ENCODE measurements around the gene SERINC5.
"Not testable (repeated sequence)": the region's sequence is repeated elsewhere in the genome, so short reads cannot be mapped to it uniquely, and the experiment has no call there.

The SERINC5 gene

DNA sequence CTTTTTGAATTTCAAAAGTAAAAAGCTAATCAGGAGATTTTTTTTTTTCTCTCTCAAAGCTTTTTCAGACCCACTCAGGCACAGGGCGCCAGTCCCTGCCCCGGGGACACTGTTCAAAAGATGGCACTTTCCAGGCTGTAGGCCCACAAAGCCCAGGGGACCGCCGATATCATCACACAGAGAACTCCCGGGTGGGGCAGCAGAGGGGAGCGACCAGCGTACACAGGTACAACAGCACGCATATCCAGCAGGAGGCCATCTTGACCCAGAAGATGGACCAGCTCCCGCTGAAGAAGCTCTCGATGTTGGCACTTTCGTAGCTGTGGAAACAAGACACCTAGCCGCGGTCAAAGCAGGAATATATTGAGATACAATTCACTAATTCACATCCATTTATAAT lies 112.4 kb downstream of the SERINC5 start:
- DNase-seq (ENCODE audit: extremely low read depth in 1 of 2, low read depth in 1 of 2): no peak

DNA sequence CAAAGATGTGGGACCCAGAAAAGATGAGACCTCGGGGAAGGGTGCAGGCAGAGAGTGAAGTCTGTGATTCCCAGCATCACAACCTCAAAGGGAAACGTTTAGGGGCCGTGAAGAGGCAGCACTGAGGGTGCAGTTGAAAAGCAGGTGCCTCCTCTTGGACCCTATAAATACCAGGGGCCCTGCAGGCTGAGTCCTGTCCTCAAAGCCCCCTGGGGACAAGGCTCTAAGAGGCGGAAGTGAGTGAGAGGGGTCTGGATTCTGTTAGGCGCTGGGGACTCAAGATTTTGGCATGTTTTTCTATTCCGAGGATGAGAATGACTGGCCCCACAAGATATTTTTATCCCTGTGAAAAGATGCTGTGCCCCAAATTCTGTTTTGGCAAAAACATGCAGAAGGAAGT lies 112.9 kb downstream of the SERINC5 start:
- DNase-seq (ENCODE audit: extremely low read depth in 1 of 2, low read depth in 1 of 2): no peak

DNA sequence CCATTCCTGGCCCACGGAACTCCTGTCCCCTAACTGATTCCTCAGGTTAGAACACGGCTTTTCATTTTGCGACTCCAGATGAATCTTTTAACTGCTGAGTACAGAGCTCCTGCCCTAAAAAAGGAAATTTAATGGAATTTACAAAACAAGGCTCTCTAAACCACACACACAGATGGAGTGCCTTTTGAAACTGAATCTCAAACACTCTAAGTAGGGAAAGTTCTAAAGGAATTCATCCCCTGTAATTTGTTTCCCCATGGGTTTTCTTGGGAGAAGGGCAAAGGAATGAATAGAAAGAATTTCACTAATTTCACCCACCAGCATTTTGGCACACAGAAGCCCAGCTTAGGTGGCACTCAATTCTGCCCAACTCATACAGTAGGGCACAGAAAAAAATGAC lies 114.2 kb downstream of the SERINC5 start:
- no peak for DNase-seq (ENCODE audit: extremely low read depth in 1 of 2, low read depth in 1 of 2)

DNA sequence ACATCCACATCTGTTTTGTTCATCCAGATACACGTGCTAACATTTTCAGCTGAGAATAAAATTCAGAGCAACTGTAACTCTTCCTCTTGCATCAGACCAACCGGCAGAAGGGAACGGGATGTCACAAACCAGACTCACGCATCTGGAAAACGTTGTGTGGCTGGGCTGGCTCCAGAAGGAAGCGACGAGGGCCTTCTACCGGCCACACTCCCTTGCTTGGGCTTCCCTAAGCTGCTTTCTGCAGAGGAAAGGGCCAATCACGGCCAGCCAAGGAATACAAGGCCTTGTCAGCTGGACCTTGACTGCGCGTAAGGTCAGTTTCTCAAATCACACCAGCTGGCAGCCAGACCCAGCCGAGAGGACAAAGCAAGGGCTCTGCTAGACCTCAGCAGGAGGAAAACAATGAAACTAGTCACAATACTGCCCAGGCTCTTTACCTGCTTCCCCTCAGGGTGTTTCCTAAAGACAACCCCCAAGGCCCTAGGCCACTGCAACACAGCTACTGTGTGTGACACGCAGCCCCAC lies 114.6 kb downstream of the SERINC5 start:
- no peak for DNase-seq (ENCODE audit: extremely low read depth in 1 of 2, low read depth in 1 of 2)

DNA sequence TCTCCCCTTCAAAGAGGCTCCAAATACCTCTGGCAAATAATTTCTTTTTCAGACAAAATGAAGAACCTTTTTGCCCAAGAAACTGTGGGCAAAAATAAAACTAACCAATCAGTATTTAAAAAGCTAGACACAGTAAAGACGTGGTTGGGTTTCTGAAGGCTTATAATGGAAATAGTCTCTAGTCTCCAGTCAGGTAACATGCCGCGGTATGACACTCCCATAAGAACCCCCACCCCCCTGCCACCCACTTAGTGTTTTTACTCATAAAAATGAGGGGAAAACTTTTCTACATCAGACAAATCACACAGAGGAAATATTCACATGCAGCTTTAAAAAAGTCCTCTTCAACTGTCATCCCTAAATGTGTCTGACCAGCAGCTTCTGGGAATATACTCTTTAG lies 115.4 kb downstream of the SERINC5 start:
- no peak for DNase-seq (ENCODE audit: extremely low read depth in 1 of 2, low read depth in 1 of 2)

DNA sequence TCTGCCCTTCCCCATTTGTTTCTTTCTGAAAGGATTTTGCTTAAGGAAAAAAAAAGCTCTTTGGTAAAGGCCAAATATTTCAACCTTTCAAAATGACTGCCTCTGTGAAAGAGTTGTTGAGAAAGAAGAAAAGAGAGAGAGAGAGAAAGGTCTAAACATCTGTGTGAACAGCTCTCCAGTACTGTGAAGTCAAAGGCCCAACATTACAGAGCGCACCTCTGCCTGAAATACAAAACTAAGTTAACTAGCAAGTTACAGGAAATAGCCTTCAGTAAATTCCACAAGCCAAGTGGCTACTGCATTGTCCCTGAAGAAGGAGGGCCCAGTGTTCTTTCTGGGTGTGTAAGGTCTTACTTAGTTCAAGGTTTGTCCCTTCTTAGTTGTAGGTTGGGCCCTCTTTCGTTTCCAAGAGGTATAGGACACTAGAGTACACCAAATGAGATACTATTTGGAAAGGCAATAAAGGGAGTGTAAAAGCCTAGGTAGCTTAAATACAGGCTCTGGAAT lies 116.3 kb downstream of the SERINC5 start:
- no peak for DNase-seq (ENCODE audit: extremely low read depth in 1 of 2, low read depth in 1 of 2)

DNA sequence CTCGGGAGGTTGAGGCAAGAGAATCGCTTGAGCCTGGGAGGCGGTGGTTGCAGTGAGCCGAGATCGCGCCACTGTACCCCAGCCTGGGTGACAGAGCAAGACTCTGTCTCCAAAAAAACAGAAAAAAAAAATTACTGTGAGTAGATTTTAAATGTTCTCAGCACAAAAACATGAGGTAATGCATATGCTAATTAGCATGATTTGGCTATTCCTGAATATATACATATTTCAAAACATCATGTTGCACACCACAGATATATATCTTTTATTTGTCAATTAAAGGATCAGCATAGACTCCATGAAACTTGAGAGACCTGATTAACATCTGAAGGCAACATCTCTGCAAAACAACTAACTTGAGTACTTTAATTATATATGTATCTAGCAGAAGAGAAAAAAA lies 117.4 kb downstream of the SERINC5 start:
- no peak for DNase-seq (ENCODE audit: extremely low read depth in 1 of 2, low read depth in 1 of 2)

DNA sequence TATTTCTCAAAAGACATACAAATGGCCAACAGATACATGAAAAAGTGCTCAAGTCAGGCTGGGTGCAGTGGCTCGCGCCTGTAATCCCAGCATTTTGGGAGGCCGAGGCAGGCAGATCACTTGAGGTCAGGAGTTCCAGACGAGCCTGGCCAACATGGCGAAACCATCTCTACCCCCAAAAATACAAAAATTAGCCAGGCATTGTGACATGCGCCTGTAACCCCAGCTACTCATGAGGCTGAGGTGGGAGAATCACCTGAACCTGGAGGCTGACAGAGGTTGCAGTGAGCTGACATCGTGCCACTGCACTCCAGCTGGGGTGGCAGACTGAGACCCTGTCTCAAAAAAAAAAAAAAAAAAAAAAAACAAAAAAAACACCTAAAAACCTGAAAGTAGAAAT lies 119.0 kb downstream of the SERINC5 start:
- DNase-seq (ENCODE audit: extremely low read depth in 1 of 2, low read depth in 1 of 2): not testable (repeated sequence)

DNA sequence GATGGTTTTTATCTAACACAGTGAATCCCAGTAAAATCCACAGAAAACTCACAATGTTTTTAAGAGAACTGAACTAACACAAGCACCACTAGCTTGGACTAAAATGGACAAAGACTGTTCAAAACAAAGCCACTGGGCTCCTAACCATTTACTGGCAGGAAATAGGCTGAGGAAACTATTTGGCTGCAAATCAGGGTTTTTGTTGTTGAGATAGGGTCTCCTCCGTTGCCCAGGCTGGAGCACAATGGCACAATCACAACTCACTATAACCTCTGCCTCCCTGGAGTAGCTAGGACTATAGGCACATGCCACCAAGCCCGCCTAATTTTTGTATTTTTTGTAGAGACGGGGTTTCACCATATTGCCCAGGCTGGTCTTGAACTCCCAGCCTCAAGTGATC lies 121.0 kb downstream of the SERINC5 start:
- DNase-seq (ENCODE audit: extremely low read depth in 1 of 2, low read depth in 1 of 2): no peak

DNA sequence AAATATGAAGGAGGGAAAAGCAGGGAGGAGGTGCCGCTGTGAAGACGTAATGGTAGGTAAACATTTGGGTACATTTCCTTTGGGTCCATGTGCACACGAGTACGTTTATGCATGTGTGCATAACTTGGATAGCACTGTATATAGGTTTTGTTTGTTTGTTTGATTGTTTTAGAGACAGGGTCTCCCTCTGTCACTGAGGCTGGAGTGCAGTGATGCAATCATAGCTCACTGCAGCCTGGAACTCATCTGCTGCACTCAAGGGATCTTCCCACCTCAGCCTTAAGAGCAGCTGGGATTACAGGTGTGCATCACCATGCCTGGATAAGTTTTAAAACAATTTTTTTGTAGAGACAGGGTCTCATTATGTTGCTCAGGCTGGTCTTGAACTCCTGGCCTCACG lies 126.7 kb downstream of the SERINC5 start:
- DNase-seq (ENCODE audit: extremely low read depth in 1 of 2, low read depth in 1 of 2): no peak

DNA sequence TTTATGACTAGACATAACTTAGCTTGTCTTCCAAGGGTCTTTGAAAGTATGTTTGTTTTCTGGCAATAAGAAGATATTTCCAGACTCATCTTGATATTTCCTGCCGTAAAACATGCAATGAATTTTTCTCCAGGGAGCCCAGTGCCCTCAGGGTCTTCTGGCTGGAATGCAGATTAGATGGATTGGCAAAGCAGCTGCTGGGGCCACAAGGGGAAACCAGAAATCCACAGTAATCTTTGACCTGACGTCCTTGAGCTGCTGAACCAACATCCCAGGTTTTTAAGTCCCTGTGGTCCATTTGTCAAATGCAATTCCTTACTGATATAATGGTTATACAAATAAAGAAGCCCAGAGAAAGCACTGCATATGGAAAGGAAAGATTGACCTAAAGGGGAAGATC lies 127.7 kb downstream of the SERINC5 start:
- DNase-seq (ENCODE audit: extremely low read depth in 1 of 2, low read depth in 1 of 2): no peak

DNA sequence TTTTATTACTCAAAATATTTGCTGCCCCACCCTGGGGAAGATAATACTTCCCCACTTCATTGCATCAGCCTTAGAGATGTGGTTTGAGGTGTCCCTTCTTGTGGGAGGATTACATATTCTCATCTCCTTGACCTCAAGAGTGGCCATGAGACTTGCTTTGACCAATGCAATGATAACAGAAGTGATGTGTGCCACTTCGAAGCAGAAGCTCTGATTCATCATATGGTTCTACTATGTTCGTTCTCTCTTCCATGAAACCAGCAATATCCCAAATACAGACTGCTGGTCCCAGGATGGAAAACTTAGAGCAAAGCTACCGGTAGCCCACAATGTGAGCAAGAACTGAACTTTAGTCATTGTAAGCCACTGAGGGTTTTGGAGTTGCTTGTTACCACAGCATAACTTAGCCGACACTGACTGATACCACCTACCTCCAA lies 128.7 kb downstream of the SERINC5 start:
- no peak for DNase-seq (ENCODE audit: extremely low read depth in 1 of 2, low read depth in 1 of 2)

DNA sequence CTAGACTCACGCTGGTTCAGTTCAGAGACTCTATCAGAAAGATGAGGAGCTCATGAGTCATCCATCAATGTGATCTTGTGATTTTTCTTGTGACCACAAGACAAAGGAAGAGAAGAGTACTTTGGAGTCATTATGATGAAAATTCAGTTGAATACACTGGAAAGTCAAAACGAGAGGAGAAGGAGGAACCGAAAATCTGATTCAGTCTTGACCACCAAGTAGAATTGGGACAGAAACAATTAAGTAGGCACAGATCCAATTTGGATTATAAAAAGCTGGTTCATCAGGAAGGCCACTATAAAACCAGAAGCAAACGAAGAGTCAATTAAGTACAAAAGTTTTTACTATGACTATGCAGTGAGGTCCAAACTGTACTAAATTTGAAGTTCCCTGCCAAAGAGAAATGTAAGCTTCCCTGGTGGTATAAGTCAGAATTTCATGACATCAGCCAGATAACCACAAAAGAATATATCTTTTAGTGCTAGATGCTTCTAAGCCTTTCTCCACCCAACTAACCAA lies 129.8 kb downstream of the SERINC5 start:
- no peak for DNase-seq (ENCODE audit: extremely low read depth in 1 of 2, low read depth in 1 of 2)

DNA sequence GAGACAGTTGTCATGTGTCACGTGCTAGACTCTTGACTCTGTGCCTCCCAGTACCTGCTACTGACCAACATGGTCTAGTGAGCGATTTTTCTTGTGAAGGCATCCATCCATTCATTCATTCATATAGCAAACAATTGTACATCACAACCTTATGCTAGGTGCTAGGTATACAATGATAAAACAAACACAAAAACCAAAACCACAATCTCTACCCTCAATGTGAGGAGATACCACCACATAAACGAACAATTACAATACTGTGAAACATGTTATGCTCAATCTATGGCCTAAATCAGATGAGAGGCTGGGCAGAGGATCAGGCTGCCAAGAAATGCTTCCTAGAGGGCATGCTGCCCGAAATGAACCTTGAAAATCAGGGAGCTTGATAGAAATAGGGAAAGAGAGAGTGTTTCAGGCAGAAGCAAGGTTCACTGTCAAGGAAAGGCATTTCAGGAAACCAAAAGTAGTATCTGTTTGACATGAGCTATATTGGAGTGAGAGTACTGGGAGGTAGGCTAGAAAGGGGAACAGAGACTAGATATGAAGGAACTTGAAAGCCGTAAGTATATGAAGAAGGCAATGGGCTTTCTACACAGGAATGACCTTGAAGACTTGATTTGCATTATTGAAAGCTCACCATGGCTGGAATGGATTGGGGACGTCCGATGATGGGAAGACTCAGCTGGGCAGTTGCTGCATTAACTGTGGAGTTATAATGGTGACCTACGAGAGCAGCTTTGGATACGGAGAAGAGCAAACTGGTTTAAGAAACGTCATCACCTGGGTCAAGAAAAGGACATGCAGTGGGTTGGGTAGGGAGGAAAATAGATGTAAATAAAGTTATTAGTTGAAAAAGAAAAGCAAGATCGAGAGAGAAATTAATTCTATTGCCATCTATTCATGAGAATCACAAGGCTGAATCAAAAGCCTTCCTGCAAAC lies 130.6 kb downstream of the SERINC5 start:
- no peak for DNase-seq (ENCODE audit: extremely low read depth in 1 of 2, low read depth in 1 of 2)

DNA sequence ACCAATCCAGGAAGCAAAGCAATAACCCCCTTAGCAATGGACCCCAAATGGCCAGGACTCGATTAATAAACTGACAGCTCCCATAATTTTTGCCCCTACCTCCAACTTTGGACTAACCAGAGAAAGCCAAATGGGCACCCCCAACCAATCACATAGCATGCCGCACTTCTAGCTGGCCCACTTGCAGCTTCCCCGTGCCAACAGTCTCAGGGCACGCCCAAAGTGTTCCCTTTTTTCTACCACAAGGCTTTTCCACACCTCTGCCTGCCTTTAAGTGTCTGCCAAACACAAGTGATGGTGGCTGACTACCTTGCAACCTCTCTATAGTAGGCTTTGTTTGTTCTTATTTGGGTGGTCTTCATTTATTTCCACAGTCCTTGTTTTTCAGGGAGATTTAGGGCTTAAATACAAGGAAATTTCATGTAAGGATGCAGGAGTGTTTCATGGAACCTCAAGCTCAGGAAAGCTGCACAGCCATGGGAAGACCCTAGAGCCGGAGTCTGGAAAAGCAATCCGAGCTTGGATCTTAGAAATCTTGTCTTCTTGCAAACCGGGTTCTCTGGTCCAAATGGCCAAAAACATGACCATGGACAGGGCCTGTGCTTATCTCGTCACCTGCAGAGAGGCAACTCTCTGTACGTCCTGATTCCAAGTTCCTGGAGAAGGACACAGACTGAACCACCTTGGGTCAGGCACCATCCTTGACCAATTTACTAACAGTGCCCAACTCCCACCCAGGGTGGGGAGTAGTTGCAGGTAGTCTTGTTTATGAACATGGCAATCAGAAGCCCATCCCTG lies 131.5 kb downstream of the SERINC5 start:
- DNase-seq (ENCODE audit: extremely low read depth in 1 of 2, low read depth in 1 of 2): no peak

DNA sequence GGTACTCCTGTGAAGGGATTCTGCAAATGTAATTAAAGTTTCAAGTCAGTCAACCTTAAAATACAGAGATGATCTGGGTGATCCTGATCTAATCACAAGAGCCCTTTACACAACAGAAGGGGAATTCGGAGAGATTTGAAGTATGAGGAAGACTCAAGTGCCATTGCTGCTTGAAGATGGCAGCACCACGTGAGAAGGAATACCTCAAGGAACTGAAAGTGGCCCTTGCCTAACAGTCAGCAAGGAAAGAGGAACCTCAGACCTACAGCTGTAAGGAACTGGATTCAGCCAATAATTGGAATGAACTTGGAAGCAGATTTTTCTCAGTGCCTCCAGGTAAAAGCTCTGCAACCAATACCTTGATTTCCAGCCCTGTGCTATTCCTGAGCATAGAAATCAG lies 133.3 kb downstream of the SERINC5 start:
- DNase-seq (ENCODE audit: extremely low read depth in 1 of 2, low read depth in 1 of 2): no peak

DNA sequence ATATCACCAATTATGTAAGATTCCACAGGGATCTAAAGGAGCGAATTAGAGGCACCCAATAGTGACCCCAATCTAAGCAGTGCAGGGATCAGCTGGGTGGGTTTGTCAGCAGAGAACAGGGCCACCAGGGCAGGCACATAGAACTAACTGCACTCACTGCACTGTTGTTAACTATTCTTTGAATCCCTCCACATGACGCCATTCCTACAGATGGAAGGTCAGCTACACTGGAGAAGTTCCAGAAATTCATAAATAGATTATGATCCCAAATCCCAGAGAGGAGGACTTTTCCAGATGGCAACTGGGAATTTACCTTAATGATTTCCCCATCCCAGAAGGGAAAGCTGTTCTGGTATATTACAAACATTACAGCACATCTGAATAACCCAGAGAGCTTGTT lies 136.5 kb downstream of the SERINC5 start:
- no peak for DNase-seq (ENCODE audit: extremely low read depth in 1 of 2, low read depth in 1 of 2)

DNA sequence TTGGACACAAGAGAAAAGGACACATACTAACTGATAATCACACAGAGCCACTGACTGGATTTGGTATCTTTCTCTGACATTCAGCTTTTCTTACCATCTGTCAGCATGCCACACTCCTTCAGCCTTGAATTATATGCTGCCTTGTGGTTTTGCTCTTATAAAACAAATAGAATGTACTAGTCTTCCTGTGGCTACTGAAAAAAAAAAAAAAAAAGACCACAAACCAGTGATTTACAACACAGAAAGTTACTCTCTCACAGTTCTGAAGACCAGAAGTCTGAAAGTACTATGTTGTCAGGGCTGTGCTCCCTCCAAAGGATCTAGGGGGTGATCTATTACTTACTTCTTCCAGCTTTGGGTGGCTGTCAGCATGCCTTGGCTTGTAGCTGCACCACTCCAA lies 138.4 kb downstream of the SERINC5 start:
- no peak for DNase-seq (ENCODE audit: extremely low read depth in 1 of 2, low read depth in 1 of 2)

DNA sequence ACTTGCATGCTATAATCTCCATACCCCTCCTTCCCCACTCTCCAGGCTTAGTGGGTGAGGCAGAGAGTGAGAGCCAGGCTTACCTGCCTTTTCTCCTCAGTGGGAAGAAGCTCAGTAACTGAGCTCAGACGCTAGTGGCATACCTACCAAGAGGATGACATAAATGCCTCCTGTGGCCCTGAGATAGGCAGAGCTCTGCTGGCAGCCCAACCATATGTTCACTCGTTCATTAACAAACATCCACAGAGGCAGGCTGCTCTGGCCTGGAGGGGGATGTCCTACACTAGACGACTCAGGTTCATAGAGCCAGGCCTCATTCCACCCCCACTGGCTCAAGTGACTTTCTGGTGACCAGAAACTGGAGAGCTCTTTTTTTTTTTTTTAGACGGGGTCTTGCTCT lies 139.4 kb downstream of the SERINC5 start:
- no peak for DNase-seq (ENCODE audit: extremely low read depth in 1 of 2, low read depth in 1 of 2)

DNA sequence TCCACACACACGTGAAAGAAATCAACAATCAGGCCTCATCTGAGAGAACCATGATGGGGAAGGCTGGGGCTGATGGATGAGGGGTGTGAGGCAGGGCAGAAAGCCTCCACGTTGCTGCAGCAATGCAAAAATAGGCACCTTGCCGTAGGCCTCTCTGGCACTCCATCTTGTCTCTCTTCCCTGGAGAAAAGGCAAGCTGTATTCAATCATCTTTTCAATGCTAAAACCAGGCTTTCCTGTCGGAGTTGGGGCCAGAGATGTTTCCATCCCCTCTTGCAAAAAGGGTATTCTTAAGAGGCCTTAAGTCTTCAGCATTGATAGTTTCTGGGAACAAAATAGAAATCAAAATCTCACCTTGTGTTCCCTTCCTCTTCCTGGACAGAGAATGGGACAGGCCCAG lies 139.8 kb downstream of the SERINC5 start:
- no peak for DNase-seq (ENCODE audit: extremely low read depth in 1 of 2, low read depth in 1 of 2)

DNA sequence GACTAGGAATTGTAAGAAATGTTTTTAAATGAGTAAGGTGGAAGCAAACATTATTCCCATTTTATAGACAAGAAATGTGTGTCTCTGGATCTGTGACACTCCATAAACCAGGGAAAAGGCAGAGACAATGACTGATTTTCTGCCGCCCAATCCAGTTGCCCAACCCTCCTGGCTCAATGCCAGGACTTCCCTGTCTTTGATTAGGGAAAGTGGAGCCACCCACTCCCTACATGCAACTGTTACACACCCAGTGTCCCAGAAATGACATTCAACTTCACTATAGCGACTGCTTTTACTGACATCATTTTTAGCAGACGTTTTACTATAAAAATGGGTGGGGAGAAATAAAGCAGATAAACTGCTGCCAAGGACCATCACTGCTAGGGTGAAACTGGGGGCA lies 141.0 kb downstream of the SERINC5 start:
- DNase-seq (ENCODE audit: extremely low read depth in 1 of 2, low read depth in 1 of 2): no peak
